GM18868 (cell line): ENCODE data around the gene ECSIT.
"Not testable (repeated sequence)": the region's sequence is repeated elsewhere in the genome, so short reads cannot be mapped to it uniquely, and the experiment has no call there.

Source experiments
- ATAC-seq: cut with Tn5 transposase; IDR thresholded peaks from one replicate; pipeline ENCODE4 v1.9.1; 2021; ENCODE audit warnings: mild to moderate bottlenecking, moderate library complexity; ENCODE audit not compliant: unreplicated experiment

Gene ECSIT

DNA sequence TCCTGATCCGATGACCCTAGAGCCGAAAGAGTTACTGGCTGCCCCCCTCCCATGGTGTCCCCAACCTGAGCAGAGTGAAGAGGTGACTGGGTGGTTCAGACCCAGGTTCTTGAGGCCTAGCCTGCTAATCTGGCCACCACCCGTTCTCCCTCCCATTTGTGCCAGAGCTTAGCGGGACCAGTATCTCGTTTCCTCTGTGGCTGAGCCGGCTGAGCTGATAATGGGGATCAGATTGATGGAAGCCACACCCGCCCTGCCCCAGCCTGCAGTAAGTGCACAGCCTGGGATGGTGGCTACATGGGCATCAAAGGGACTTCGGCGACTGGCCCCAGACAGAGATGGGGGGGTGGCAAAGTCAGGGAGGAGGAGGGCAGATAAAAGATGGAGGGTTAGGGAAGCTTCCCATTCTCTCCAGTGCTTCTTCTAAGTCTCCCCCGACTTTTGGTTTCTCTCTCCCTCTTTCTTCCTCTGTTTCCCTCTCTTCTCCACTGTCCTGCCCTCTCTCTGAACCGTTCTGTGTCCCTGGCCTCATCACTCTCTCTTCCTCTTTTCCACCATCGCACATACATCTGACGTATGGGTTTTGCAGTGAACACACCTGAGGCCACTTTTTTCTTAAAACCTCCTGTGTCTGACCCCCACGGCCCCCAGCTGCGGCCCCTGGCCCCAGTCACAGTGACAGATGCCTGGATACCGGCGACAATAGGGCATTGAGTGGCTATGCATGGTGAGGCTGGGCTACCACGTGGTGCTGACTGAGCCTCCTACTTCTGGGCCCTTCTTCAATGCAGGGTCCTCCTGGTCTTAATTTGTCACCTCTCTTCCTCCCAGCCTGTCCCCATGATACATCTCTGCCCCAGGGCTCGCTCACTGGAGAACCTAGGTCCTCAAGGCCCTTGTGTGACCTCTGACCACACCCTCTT, 50.5 kb downstream of the ECSIT start:
- ATAC-seq, result no peak

DNA sequence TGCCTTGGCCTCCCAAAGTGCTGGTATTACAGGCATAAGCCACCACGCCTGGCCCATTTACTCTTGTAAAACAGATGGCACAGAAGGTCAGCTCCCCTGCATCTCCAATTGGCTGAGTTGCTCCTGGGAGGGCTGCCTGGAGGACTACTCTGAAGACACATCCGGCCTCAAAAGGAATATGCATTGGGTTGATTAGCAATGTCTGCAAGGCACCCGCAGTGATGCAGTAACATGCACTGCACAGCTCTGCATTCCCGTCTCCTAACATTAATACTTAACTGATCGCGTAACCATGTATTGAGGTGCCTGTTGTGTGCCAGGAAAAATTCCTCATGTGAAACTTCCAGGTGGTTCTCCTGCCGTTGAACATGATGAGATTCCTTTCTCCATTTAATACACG, 53.1 kb downstream of the ECSIT start:
- no peak for ATAC-seq

DNA sequence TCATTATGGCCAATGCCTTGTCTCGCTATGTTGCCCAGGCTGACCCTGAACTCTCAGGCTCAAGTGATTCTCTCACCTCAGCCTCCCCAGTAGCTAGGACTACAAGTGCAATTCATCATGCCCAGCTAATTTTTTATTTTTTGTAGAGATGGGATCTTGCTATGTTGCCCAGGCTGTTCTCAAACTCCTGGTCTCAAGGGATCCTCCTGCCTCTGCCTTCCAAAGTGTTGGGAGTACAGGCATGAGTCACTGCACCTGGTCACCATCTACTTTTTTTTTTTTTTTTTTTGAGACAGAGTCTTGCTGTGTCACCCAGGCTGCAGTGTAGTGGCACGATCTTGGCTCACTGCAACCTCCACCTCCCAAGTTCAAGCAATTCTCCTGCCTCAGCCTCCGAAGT, 53.6 kb downstream of the ECSIT start:
- ATAC-seq, result not testable (repeated sequence)

DNA sequence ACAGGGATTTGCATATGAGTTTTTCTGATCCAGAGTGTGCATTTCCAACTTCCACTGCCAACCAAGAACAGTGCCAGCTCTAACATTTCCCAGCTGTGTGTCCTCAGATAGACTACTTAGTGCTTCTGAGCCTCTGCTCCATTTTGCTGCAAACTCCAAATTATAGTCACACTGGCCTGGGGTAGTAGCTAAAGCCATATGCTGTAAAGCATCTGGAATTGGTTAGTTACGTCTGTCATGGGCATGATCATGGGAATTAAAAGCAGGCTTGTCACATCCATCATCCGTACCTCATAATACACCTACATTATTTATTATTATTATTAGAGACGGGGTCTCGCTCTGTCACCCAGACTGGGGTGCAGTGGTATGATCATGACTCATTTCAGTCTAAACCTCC, 55.2 kb downstream of the ECSIT start:
- no peak for ATAC-seq

DNA sequence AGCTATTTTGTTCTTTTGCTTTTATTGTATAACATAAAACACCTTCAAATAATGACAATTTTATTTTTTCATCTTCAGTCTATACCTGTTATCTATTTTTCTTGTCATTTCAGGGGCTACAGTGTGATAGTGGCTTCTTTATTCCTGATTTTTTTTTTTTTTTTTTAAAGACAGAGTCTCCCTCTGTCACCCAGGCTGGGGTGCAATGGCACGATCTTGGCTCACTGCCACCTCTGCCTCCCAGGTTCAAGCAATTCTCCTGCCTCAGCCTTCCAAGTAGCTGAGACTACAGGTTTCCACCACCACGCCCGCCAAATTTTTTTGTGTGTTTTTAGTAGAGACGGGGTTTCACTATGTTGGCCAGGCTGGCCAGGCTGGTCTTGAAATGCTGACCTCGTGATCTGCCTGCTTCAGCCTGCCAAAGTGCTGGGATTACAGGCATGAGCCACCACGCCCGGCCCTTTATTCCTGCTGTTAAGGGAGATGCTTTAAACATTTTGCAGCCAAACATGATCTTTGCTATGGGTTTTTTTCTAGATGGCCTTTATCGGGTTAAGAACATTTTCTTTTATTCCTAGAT, 60.6 kb downstream of the ECSIT start:
- ATAC-seq, result not testable (repeated sequence)

DNA sequence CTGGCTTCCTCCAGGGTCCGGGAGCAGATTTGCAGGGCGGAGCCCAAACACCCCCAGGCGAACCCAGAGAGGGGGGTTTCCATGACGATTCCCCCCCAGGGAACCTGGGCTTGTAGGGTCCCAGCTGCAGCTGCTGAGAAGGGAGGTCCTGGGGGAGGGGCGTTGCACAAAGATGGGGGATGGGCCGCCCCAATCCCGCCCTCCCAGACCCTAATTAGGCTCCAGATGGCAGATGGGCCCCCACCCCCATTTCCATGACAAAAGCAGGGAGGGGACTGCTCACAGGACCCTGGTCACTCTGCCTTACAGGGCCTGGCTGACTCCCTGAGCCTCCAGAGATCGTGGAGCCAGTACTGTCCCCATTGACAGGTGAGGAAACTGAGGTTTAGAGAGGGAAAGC, 63.3 kb downstream of the ECSIT start:
- ATAC-seq, result no peak

DNA sequence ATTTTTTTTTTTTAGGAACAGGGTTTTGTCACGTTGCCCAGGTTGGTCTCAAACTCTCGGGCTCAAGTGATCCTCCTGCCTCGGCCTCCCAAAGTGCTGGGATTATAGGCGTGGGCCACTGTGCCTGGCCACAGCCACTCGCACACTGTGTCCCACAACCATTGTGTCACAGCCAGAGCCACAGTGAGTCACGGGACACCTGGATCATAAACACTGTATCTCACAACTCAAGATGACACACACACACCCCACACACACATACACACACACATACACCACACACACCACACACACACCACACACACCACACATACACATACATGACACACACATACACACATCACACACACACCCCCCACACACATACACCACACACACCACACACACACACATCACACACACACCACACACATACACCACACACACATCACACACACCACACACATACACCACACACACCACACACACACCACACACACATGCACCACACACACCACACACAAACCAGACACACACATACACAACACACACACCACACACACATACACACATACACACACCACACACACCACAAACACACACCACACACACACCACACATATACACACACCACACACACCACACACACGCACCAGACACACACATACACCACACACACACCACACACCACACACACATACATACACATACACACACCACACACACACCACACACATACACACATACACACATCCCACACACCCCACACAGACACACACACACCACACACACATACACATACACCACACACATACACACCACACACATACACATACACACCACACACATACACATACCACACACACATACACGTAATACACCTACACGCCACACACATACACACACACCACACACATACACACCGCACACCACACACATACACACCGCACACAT, 64.3 kb downstream of the ECSIT start:
- no peak for ATAC-seq

DNA sequence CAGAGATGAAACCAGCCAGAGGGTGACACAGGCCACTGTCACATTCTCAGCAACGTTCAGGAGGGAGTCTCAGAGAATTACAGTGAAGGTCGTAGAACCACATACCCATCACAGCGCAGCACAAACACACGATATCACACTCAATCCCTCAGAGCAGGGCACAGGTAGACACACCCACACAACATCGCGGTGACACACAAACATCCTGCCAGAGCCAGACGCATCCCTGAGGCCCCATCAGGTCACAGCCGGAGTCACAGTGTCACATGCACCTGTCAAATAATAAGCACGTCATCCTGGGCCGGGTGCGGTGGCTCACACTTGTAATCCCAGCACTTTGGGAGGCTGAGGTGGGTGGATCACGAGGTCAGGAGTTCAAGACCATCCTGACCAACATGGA, 65.5 kb downstream of the ECSIT start:
- ATAC-seq, result no peak

DNA sequence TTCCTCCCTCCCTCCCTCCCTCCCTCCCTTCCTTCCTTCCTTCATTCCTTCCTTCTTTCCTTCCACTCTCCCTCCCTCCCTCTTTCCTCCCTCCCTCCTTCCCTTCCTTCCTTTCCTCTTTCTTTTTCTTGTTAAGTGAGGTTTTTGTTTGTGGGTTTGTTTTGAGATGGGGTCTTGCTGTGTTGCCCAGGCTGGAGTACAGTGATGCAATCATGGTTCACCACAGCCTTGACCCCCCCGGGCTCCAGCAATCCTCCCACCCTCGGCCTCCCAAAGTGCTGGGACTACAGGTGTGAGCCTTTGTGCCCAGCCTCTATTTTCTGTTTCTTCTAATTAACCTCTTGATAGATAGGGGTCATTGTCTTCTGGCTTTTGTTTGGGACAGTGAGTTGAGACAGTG, 67.5 kb downstream of the ECSIT start:
- ATAC-seq, result no peak

DNA sequence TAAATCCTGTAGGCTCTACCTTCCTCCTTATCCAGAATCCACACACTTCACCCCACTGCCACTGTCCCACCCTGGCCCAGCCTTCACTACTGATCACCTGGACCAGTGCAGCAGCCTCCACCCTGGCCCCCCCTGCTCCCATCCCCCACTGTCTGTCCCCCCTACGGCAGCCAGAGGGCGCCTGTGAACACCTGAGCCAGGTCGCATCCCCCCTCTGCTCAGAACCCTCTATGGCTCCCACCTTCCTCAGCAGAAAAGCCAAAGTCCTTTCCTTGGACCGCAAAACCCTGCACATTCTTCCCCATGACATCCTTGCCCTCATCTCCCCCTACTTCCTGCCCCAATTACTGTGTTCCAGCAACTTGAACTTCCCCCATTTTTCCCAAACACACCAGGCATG, 68.7 kb downstream of the ECSIT start:
- ATAC-seq, result no peak

DNA sequence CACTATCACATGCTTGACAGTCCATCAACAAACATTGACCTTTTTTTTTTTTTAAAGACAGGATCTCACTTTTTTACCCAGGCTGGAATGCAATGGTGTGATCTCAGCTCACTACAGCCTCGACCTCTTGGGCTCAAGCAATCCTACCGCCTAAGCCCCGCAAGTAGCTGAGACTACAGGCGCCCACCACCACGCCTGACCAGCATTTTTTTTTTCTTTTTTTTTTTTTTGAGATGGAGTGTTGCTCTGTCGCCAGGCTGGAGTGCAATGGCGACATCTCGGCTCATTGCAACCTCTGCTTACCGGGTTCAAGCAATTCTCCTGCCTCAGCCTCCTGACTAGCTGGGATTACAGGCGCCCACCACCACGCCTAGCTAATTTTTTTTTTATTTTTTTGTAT, 70.0 kb downstream of the ECSIT start:
- ATAC-seq, result not testable (repeated sequence)

DNA sequence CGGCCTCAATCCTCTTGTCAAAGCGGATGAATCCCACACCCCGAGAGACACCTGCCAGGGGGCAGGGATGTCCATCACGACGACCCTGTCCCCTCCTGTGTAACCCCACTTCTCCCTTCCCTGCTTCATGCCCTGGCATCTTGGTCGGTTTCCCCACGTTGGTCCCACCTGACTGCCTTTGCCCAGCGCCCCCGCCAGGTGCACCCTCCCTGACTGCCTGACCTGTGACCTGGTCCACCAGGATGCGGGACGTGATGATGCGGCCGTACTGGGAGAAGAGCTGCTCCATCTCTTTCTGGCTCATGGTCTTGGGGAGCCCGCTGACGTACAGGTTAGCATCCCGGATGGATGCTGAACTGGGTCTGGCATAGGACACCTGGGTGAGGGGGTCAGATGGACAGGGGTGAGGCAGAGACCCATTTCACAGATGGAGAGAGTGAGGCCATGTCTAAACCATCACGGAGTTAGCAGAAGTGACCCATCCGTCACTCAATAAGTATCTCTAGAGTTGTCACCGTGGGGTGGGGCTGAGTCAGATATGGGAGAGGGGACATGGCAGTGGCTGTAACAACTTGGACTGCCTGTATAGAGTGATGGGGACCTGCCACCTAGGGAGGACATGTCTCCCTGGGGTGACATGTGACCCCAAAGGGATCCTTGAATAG, 70.6 kb downstream of the ECSIT start:
- no peak for ATAC-seq

DNA sequence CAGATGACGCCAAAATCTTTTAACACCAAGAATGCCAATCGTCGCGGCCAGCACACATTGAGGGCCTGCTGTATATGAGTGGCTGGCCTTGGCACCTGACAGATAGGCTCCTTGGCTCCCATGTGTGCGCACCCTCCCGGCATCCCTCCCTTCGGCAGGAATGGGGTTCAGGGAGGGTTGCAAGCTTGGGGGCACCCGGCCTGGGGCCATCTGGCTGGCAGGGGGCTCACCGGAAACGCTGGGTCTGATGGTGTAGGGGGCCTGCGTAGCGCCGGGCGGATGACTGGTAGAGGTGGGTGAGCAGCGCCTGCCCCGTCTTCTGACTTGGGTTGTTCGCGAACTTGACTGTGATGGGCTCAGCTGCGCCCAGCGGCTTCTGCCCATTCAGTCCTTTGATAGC, 71.1 kb downstream of the ECSIT start:
- no peak for ATAC-seq

DNA sequence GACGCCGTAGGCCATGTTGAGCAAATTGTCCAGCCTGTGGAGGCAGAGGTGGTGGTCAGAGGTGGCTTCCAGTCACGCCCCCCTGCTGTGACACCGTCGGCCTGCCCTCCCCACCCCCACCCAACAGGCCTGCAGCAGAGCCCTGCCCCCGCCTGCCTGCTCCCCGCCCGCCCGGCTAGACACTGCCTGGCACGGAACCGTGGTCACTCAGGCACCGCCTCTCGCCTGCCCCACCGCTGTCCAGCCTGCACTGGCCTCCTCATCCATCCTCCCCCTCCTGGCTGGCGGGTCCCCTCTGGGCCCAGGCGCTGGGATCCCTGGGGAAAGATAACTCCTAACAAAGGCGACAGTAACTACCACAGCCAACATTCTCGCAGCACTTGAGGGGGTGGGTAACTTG, 71.8 kb downstream of the ECSIT start:
- ATAC-seq, result no peak

DNA sequence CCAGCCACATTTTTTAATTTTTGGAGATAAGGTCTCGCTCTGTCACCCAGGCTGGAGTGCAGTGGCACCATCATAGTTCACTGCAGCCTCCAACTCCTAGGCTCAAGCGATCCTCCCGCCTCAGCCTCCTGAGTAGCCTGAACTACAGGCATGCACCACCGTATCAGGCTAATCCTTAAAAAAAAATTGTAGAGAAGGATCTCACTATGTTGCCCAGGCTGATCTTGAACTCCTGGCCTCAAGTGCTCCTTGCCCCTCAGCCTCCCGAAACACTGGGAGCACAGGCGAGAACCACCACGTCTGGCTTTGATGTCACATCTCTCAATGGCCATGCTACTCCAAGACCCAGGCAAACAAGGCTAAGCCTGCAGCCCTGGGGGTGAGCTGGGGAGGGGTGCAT, 72.3 kb downstream of the ECSIT start:
- no peak for ATAC-seq
